GM12892 (cell line): ENCODE data around the gene RASSF4.

ENCODE experiments used
- POLR2A ChIP-seq: IDR thresholded peaks from 2 replicates; pipeline ENCODE4 v1.6.1; 2011; ENCODE audit warnings: low read depth, low read length, control low read depth
- TAF1 ChIP-seq: IDR thresholded peaks from 2 replicates; pipeline ENCODE4 v1.6.1; 2011; ENCODE audit warnings: low read depth, mild to moderate bottlenecking, control low read depth, low read length, borderline replicate concordance

DNA sequence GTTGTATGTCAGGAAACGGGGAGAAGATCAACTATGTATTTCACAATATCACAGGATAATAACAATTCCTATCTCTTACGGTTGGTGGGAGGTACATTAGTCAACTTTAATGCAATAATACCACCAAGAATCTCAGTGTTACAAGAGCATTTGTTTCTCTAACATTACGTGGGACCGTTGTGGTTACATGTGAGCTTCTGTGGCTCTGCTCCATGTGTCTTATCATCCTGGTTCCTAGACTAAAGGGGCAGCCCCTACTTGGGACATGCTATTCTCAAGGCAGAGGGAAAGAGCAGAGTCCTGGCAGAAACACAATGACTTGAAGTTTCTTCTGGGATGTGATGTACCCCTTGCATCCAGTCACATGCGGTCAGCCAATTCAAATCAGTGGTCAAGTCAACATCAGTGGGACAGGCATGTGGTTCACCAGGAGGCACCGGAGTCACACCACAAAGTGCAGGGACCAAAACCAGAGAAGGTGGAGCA lies 38.6 kb downstream of the RASSF4 start:
- TF ChIP-seq TAF1, result no peak
- TF ChIP-seq POLR2A, result no peak
